Esophagus (tissue), 2 donors: ENCODE data around the gene SIK3. TPM values are rescaled to one million over a fixed set of nuclear protein-coding genes. Genes with fewer than 3 reads are reported as not detected.
A peak's percentile ranks its signal among the peaks of the same experiment; 100 is the strongest.

Experiments
- H3K27ac ChIP-seq, 2 donors: one replicate each; pipeline ENCODE4 v1.5.1; 2013; ENCODE audit warnings: low read depth in 2 of 2, mild to moderate bottlenecking in 2 of 2, inconsistent platforms in 1 of 2, low read length in 1 of 2, moderate library complexity in 1 of 2
- H3K27me3 ChIP-seq, 2 donors: one replicate each; pipeline ENCODE4 v1.6.1; 2013; ENCODE audit warnings: low read length in 2 of 2, control low read depth in 1 of 2, mild to moderate bottlenecking in 1 of 2; ENCODE audit not compliant: insufficient read depth in 2 of 2, control insufficient read depth in 1 of 2
- H3K36me3 ChIP-seq, 2 donors: one replicate each; pipeline ENCODE4 v1.6.1; 2013; ENCODE audit warnings: low read length in 1 of 2; ENCODE audit not compliant: control insufficient read depth in 2 of 2, insufficient read depth in 2 of 2
- H3K4me1 ChIP-seq, 2 donors: one replicate each; pipeline ENCODE4 v1.6.1; 2013; ENCODE audit warnings: low read length in 1 of 2; ENCODE audit not compliant: control insufficient read depth in 2 of 2, insufficient read depth in 2 of 2
- H3K4me3 ChIP-seq, 2 donors: one replicate each; pipeline ENCODE4 v1.5.1; 2013; ENCODE audit warnings: low read length in 2 of 2, mild to moderate bottlenecking in 2 of 2, low read depth in 1 of 2, moderate library complexity in 1 of 2
- H3K9me3 ChIP-seq, 2 donors: one replicate each; pipeline ENCODE4 v1.6.1; 2013; ENCODE audit warnings: mild to moderate bottlenecking in 2 of 2, low read depth in 1 of 2, low read length in 1 of 2, moderate library complexity in 1 of 2; ENCODE audit not compliant: control insufficient read depth in 2 of 2, insufficient read depth in 1 of 2
- WGBS, 2 donors: extraction: QIAGEN DNeasy Blood & Tissue Kit; methylation state at CpG; one replicate each; pipeline ENCODE4 v1.1.7; 2013; 5-methylcytosine and 5-hydroxymethylcytosine counted together
- polyA plus RNA-seq, 2 donors: library from polyadenylated mRNA; stranded (reverse); fragments of 200-250 nt; gene quantifications; one replicate each; pipeline ENCODE4 v1.2.3, GENCODE V29; 2013
- donor health status: healthy with polysubstance abuse.
- donor health status: Bipolar disorder and iron deficiency.

SIK3 gene
- polyA plus RNA-seq, 2 donors = 6.4 to 7.0 TPM

DNA sequence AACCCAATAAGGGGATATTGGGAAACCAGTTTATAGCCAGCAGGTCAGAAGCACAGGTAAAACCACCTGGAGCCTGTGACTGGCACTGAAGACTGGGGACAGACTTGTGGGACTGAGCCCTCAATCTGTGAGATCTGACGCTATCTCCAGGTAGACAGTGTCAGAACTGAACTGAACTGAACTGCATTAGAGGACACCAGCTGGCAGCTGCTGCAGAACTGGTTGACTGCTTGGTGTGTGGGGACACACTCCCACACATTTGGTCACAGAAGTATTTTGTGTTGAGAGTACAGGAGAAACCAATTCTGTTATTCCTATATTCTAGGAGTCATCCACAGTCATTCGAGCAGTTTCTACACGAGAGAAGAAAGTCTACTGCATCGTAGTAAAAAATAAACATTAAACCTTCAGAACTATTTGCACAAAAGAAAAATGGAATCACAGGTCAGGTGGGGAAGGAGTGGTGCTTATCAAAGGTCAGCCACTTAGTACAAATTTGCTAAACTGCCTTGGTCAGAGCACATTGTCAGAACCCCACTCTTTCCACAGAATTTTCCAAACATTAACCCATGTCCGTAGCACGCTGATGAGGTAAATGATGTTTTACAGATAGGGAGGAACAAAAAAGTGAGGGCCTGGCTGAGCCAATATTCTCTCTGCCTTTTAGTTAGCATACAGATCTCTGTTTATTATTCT, 77.2 kb downstream of the SIK3 start:
- Histone ChIP-seq H3K4me3 (no peak overlapping the region), H3K4me1 (no peaks in the 10 kb centered on the region), H3K36me3 (no peaks in the 10 kb centered on the region), H3K27ac (no peak overlapping the region), H3K9me3 (no peaks in the 10 kb centered on the region), H3K27me3 (no peaks in the 10 kb centered on the region)
- WGBS, 2 donors = 74 to 90% methylated on average over 6 of the region's 6 CpGs

GRCh38 chr11:117020287-117020686, 77.9 kb downstream of the SIK3 start:
- H3K36me3 ChIP-seq = no peaks in the 10 kb centered on the region
- H3K27ac ChIP-seq = no peak overlapping the region
- H3K27me3 ChIP-seq = no peaks in the 10 kb centered on the region
- no peaks in the 10 kb centered on the region for H3K9me3 ChIP-seq
- H3K4me1 ChIP-seq = no peaks in the 10 kb centered on the region
- H3K4me3 ChIP-seq = no peak overlapping the region
- 96 to 98% methylated on average over 1 of the region's 1 CpG for WGBS, 2 donors

- Histone ChIP-seq H3K27me3 (no peaks in the 10 kb centered on the region), H3K9me3 (no peaks in the 10 kb centered on the region), H3K27ac (no peak overlapping the region), H3K4me3 (no peak overlapping the region), H3K36me3 (no peaks in the 10 kb centered on the region), H3K4me1 (no peaks in the 10 kb centered on the region)
- 62 to 76% methylated on average over 7 of the region's 7 CpGs for WGBS, 2 donors
These were observed 78.4 kb downstream of the SIK3 start for GRCh38 chr11:117019871-117020270.

DNA sequence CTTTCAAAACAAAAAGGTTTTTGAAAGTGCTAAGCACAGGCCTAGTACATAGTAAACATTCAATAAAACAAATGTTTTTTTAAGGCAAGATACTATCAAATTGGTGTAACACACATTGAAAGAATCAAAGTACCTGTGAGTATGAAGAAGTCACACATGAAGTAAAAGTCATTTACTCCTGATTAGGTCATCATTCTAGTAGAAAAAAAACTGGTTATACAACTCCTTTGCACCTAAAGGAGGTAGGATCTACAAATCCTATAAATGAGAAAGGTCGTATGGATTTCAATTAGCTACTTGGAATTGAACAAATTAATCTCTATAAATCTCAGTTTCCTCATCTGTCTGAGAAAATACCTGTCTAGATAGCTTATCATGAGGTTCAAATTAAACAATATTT, 80.8 kb downstream of the SIK3 start:
- no peaks in the 10 kb centered on the region for H3K27me3 ChIP-seq
- H3K27ac ChIP-seq = no peak overlapping the region
- no peaks in the 10 kb centered on the region for H3K36me3 ChIP-seq
- H3K9me3 ChIP-seq = no peaks in the 10 kb centered on the region
- 56 to 59% methylated on average over 1 of the region's 1 CpG for WGBS, 2 donors
- no peaks in the 10 kb centered on the region for H3K4me1 ChIP-seq
- H3K4me3 ChIP-seq = no peak overlapping the region

- no peak overlapping the region for H3K4me3 ChIP-seq
- H3K27ac ChIP-seq = no peak overlapping the region
- no peaks in the 10 kb centered on the region for H3K27me3 ChIP-seq
- no peaks in the 10 kb centered on the region for H3K4me1 ChIP-seq
- H3K36me3 ChIP-seq = no peaks in the 10 kb centered on the region
- H3K9me3 ChIP-seq = no peaks in the 10 kb centered on the region
- WGBS, 2 donors = 88 to 97% methylated on average over 4 of the region's 4 CpGs
These were observed 81.5 kb downstream of the SIK3 start for GRCh38 chr11:117016747-117017146.

DNA sequence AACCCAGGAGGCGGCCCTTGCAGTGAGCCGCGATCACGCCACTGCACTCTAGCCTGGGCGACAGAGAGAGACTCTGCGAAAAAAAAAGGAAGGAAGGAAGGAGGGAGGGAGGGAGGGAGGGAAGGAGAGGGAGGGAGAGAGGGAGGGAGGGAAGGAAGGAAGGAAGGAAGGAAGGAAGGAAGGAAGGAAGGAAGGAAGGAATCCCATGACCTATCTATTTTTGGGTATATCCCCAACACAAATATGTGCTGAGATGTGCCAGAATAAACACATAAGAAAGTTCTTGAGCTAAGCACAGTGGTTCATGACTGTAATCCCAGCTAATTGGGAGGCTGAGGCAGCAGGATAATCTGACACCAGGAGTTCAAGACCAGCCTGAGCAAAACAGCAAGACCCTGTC, 82.0 kb downstream of the SIK3 start:
- 94 to 100% methylated on average over 5 to 6 of the region's 6 CpGs for WGBS, 2 donors
- H3K4me1 ChIP-seq = no peaks in the 10 kb centered on the region
- H3K36me3 ChIP-seq = no peaks in the 10 kb centered on the region
- H3K27ac ChIP-seq = no peak overlapping the region
- no peaks in the 10 kb centered on the region for H3K27me3 ChIP-seq
- H3K4me3 ChIP-seq = no peak overlapping the region
- no peaks in the 10 kb centered on the region for H3K9me3 ChIP-seq

GRCh38 chr11:117011541-117011898, 86.7 kb downstream of the SIK3 start:
- Histone ChIP-seq H3K27ac (peak overlapping the region in 1 of 2 donors; percentile 10), H3K27me3 (no peaks in the 10 kb centered on the region), H3K36me3 (no peaks in the 10 kb centered on the region), H3K4me1 (no peaks in the 10 kb centered on the region), H3K4me3 (no peak overlapping the region), H3K9me3 (no peaks in the 10 kb centered on the region)
- 86 to 92% methylated on average over 3 of the region's 3 CpGs for WGBS, 2 donors

GRCh38 chr11:117010808-117011540, 87.3 kb downstream of the SIK3 start:
- Histone ChIP-seq H3K4me3 (no peak overlapping the region), H3K36me3 (no peaks in the 10 kb centered on the region), H3K4me1 (no peaks in the 10 kb centered on the region), H3K9me3 (no peaks in the 10 kb centered on the region), H3K27ac (no peak overlapping the region), H3K27me3 (no peaks in the 10 kb centered on the region)
- 70 to 78% methylated on average over 14 of the region's 14 CpGs for WGBS, 2 donors

- H3K27ac ChIP-seq = no peak overlapping the region
- no peaks in the 10 kb centered on the region for H3K36me3 ChIP-seq
- no peaks in the 10 kb centered on the region for H3K4me1 ChIP-seq
- no peaks in the 10 kb centered on the region for H3K27me3 ChIP-seq
- WGBS, 2 donors = 76 to 92% methylated on average over 3 of the region's 3 CpGs
- H3K4me3 ChIP-seq = no peak overlapping the region
- no peaks in the 10 kb centered on the region for H3K9me3 ChIP-seq
These were observed 88.2 kb downstream of the SIK3 start for GRCh38 chr11:117009905-117010605.
